HepG2 (cell line): ENCODE measurements around the gene KCTD21. TPM values are rescaled to one million over a fixed set of nuclear protein-coding genes. Genes with fewer than 3 reads are reported as not detected.

Source experiments
- AGO1 ChIP-seq: fragments of 200-400 bp; formaldehyde crosslinking; IDR thresholded peaks from 2 replicates; pipeline ENCODE4 v1.6.1; 2017; ENCODE audit warnings: mild to moderate bottlenecking, low read depth, low read length, moderate library complexity; ENCODE audit not compliant: poor library complexity, severe bottlenecking
- ATF1 ChIP-seq: IDR thresholded peaks from 2 replicates; pipeline ENCODE4 v1.6.1; 2016; ENCODE audit warnings: mild to moderate bottlenecking, control low read depth
- EED ChIP-seq: sonication (generic); formaldehyde crosslinking; IDR thresholded peaks from 2 replicates; pipeline ENCODE4 v1.5.0; 2020; ENCODE audit warnings: mild to moderate bottlenecking, missing genetic modification reagents
- HNF1A ChIP-seq, 2 experiments: sonication (generic) in 1 of 2; formaldehyde crosslinking in 1 of 2; IDR thresholded peaks; 2 replicates each; pipeline versions ENCODE4 v1.4.0 to v1.6.1; 2016 to 2020; ENCODE audit warnings: borderline replicate concordance in 1 of 2, low read depth in 1 of 2, mild to moderate bottlenecking in 1 of 2, missing genetic modification reagents in 1 of 2
- HOXA3 ChIP-seq: sonication (generic); formaldehyde crosslinking; IDR thresholded peaks from 2 replicates; pipeline ENCODE4 v1.5.0; 2020; ENCODE audit warnings: missing genetic modification reagents
- IRF1 ChIP-seq: sonication (generic); formaldehyde crosslinking; IDR thresholded peaks from 2 replicates; pipeline ENCODE4 v1.4.0; 2020; ENCODE audit warnings: low read depth, mild to moderate bottlenecking, missing genetic modification reagents
- KAT8 ChIP-seq: IDR thresholded peaks from 2 replicates; pipeline ENCODE4 v1.6.1; 2016; ENCODE audit warnings: missing genetic modification reagents, missing compliant biosample characterization
- MAFG ChIP-seq: sonication (generic); formaldehyde crosslinking; IDR thresholded peaks from 2 replicates; pipeline ENCODE4 v1.5.1; 2020; ENCODE audit warnings: mild to moderate bottlenecking, missing genetic modification reagents
- MEIS2 ChIP-seq: sonication (generic); formaldehyde crosslinking; IDR thresholded peaks from 2 replicates; pipeline ENCODE4 v1.9.0; 2021; ENCODE audit warnings: mild to moderate bottlenecking, missing genetic modification reagents
- MXD3 ChIP-seq: IDR thresholded peaks from 2 replicates; pipeline ENCODE4 v1.6.1; 2016; ENCODE audit warnings: mild to moderate bottlenecking, missing biosample characterization, missing genetic modification reagents
- NFRKB ChIP-seq: fragments of 450-650 bp; IDR thresholded peaks from 2 replicates; pipeline ENCODE4 v1.6.1; 2017
- ZBTB3 ChIP-seq: sonication (generic); formaldehyde crosslinking; IDR thresholded peaks from 2 replicates; pipeline ENCODE4 v1.4.0; 2020; ENCODE audit warnings: low read depth, mild to moderate bottlenecking, moderate library complexity, missing genetic modification reagents, borderline replicate concordance
- ZBTB7A ChIP-seq: sonication (generic); formaldehyde crosslinking; IDR thresholded peaks from 2 replicates; pipeline ENCODE4 v1.8.0; 2022; ENCODE audit warnings: mild to moderate bottlenecking, missing genetic modification reagents
- ZFP91 ChIP-seq: sonication (generic); formaldehyde crosslinking; IDR thresholded peaks from 2 replicates; pipeline ENCODE4 v1.9.0; 2022; ENCODE audit warnings: missing genetic modification reagents, mild to moderate bottlenecking, borderline replicate concordance
- ZNF10 ChIP-seq: sonication (generic); formaldehyde crosslinking; IDR thresholded peaks from 2 replicates; pipeline ENCODE4 v1.4.0; 2020; ENCODE audit warnings: mild to moderate bottlenecking, low read depth, missing genetic modification reagents, borderline replicate concordance
- ZNF136 ChIP-seq: sonication (generic); formaldehyde crosslinking; IDR thresholded peaks from 2 replicates; pipeline ENCODE4 v1.8.1; 2022; ENCODE audit warnings: low read depth, mild to moderate bottlenecking, moderate library complexity, missing genetic modification reagents
- ZNF20 ChIP-seq: sonication (generic); formaldehyde crosslinking; IDR thresholded peaks from 2 replicates; pipeline ENCODE4 v1.4.0; 2020; ENCODE audit warnings: mild to moderate bottlenecking, moderate library complexity, missing genetic modification reagents
- ZNF382 ChIP-seq: sonication (generic); formaldehyde crosslinking; IDR thresholded peaks from 2 replicates; pipeline ENCODE4 v1.5.0; 2020; ENCODE audit warnings: missing genetic modification reagents, mild to moderate bottlenecking, borderline replicate concordance
- ZNF431 ChIP-seq: sonication (generic); formaldehyde crosslinking; IDR thresholded peaks from 2 replicates; pipeline ENCODE4 v1.9.0; 2022; ENCODE audit warnings: missing genetic modification reagents, low read depth, mild to moderate bottlenecking, borderline replicate concordance
- ZNF570 ChIP-seq: sonication (generic); formaldehyde crosslinking; IDR thresholded peaks from 2 replicates; pipeline ENCODE4 v1.4.0; 2020; ENCODE audit warnings: mild to moderate bottlenecking, missing genetic modification reagents, borderline replicate concordance
- ZNF724P ChIP-seq: sonication (generic); formaldehyde crosslinking; IDR thresholded peaks from 2 replicates; pipeline ENCODE4 v1.8.0; 2022; ENCODE audit warnings: missing genetic modification reagents, borderline replicate concordance
- ZNF761 ChIP-seq: sonication (generic); formaldehyde crosslinking; conservative IDR thresholded peaks from 2 replicates; pipeline ENCODE4 v1.4.0; 2020; ENCODE audit warnings: mild to moderate bottlenecking, missing genetic modification reagents
- polyA plus RNA-seq, 8 experiments: library from polyadenylated mRNA; depleted of rRNA in 3 of 8; stranded (reverse) in 7 of 8; unstranded in 1 of 8; fragments of >200 nt; fragmentation: Illumina TruSeq in 4 of 8; extraction: Trizol in 4 of 8; gene quantifications; 2 replicates each; pipeline versions ENCODE4 v1.2.1 to v1.2.3, GENCODE V29; 2011 to 2016; ENCODE audit warnings: low read depth in 4 of 8, missing spikeins in 1 of 8, mixed read lengths in 1 of 8; ENCODE audit not compliant: insufficient read depth in 1 of 8
- total RNA-seq, 5 experiments: library from RNA; depleted of rRNA; stranded (reverse); fragments of >200 nt; fragmentation: Illumina TruSeq; extraction: Trizol; gene quantifications; 2 replicates each; pipeline ENCODE4 v1.2.3, GENCODE V29; 2016; ENCODE audit warnings: low read depth in 1 of 5

The KCTD21 gene
- total and polyA plus RNA-seq, 2 of the 13 experiments (the other 11 are each of a cell fraction or from before 2014, with no cell fraction given) = 3.1 to 13.5 TPM

- peak; percentile 84 for TF ChIP-seq MEIS2
- no peak for TF ChIP-seq ZNF724P (CRISPR knock-in tag)
- TF ChIP-seq ZNF10 (CRISPR knock-in tag) = no peak
- peak; percentile 84 for TF ChIP-seq MAFG (CRISPR knock-in tag)
- peak; percentile 79 for TF ChIP-seq KAT8 (CRISPR knock-in tag)
- no peak for TF ChIP-seq IRF1 (CRISPR knock-in tag)
- TF ChIP-seq ZBTB7A = no peak
- TF ChIP-seq ZNF20 = no peak
- peak; percentile 91 for TF ChIP-seq HOXA3 (CRISPR knock-in tag)
- no peak for TF ChIP-seq ZNF570 (CRISPR knock-in tag)
- peak; percentile 43; the same call in 1 of the 2 replicates for TF ChIP-seq ZNF431 (CRISPR knock-in tag)
- TF ChIP-seq ZNF136 (CRISPR knock-in tag) = peak; percentile 50; the same call in 1 of the 2 replicates
- TF ChIP-seq ZBTB3 (CRISPR knock-in tag) = no peak
- no peak for TF ChIP-seq EED (CRISPR knock-in tag)
- no peak for TF ChIP-seq AGO1
- TF ChIP-seq NFRKB = no peak
- TF ChIP-seq ATF1 (CRISPR knock-in tag) = peak; percentile 71; the same call in 1 of the 2 replicates
- TF ChIP-seq ZNF382 (CRISPR knock-in tag) = no peak
- TF ChIP-seq ZFP91 (CRISPR knock-in tag) = peak; percentile 68
- 0 out of 2 replicates have a peak, but pooled peaks have one; percentile 37 for TF ChIP-seq ZNF761 (CRISPR knock-in tag)
- peak; percentile 63; the same call in 1 of the 2 replicates for TF ChIP-seq HNF1A (IDR thresholded peaks at IDR 0.05; ENCODE audit: low read depth)
- peak; percentile 80; the same call in 1 of the 2 replicates for TF ChIP-seq HNF1A (CRISPR knock-in tag; IDR thresholded peaks at IDR 0.05; ENCODE audit: borderline replicate concordance)
- TF ChIP-seq MXD3 (CRISPR knock-in tag) = 0 out of 2 replicates have a peak, but pooled peaks have one; percentile 19
Measured at GRCh38 chr11:78156127-78156844, 32.1 kb downstream of the KCTD21 start (continued).
